SU-DHL-6 (cell line): ENCODE measurements around the gene C11orf58.

Experiments
- H2AFZ ChIP-seq: fragments of 200-600 bp; sonication (generic); 2 replicates; pipeline ENCODE4 v1.6.1; 2014; ENCODE audit warnings: low read depth, mild to moderate bottlenecking, moderate library complexity, mixed read lengths, antibody characterized with exemption, low read length; ENCODE audit not compliant: severe bottlenecking
- H3F3A ChIP-seq: fragments of 200-600 bp; shearing (Covaris generic); 2 replicates; pipeline ENCODE4 v1.6.0; 2016; ENCODE audit warnings: antibody characterized with exemption, mild to moderate bottlenecking; ENCODE audit not compliant: insufficient read depth
- H3K27ac ChIP-seq: fragments of 200-600 bp; sonication (generic); 2 replicates; pipeline ENCODE4 v1.5.1; 2016; ENCODE audit warnings: low read depth, mild to moderate bottlenecking, low read length, moderate library complexity, mixed read lengths
- H3K27me3 ChIP-seq: fragments of 200-600 bp; sonication (generic), shearing (Covaris generic); 2 replicates; pipeline ENCODE4 v1.6.0; 2014; ENCODE audit warnings: mild to moderate bottlenecking, low read length
- H3K36me3 ChIP-seq: fragments of 200-600 bp; sonication (generic); 2 replicates; pipeline ENCODE4 v1.6.1; 2014; ENCODE audit warnings: mild to moderate bottlenecking, low read length, mixed read lengths
- H3K4me2 ChIP-seq: fragments of 300-600, 200-600 bp; shearing (Covaris generic), sonication (generic); 2 replicates; pipeline ENCODE4 v1.6.0; 2014; ENCODE audit warnings: low read length, low read depth, mild to moderate bottlenecking; ENCODE audit not compliant: poor library complexity, severe bottlenecking
- H3K4me3 ChIP-seq: fragments of 200-600 bp; sonication (generic); 2 replicates; pipeline ENCODE4 v1.5.1; 2014; ENCODE audit warnings: antibody characterized with exemption, low read length, mild to moderate bottlenecking, mixed read lengths; ENCODE audit not compliant: insufficient read depth, poor library complexity, severe bottlenecking
- H3K79me2 ChIP-seq: fragments of 200-600 bp; sonication (generic); 2 replicates; pipeline ENCODE4 v1.6.1; 2014; ENCODE audit warnings: mild to moderate bottlenecking, low read length, moderate library complexity; ENCODE audit not compliant: insufficient read depth
- H3K9ac ChIP-seq: fragments of 200-600 bp; sonication (generic); 2 replicates; pipeline ENCODE4 v1.7.0; 2014; ENCODE audit warnings: mild to moderate bottlenecking, low read length
- H3K9me2 ChIP-seq: fragments of 200-600 bp; sonication (generic); replicated peaks from 2 replicates; pipeline ENCODE4 v1.6.1; 2014; ENCODE audit warnings: low read length; ENCODE audit not compliant: insufficient read depth
- H3K9me3 ChIP-seq: fragments of 200-600 bp; sonication (generic); 2 replicates; pipeline ENCODE4 v1.6.1; 2014; ENCODE audit warnings: low read length, mixed read lengths; ENCODE audit not compliant: insufficient read depth
- H4K20me1 ChIP-seq: fragments of 200-600 bp; sonication (generic); 2 replicates; pipeline ENCODE4 v1.6.1; 2014; ENCODE audit warnings: low read depth, mild to moderate bottlenecking, antibody characterized with exemption, low read length, moderate library complexity, mixed read lengths
- EZH2phosphoT487 ChIP-seq: fragments of 200-600 bp; sonication (generic), shearing (Covaris generic); conservative IDR thresholded peaks from 2 replicates; pipeline ENCODE4 v1.6.1; 2018; ENCODE audit warnings: mild to moderate bottlenecking, antibody characterized with exemption, low read length, moderate library complexity, mixed read lengths
- TF ChIP-seq, protein P1 (sequence below): fragments of 200-600 bp; sonication (generic); IDR thresholded peaks from one replicate; pipeline ENCODE4 v1.5.1; 2017; ENCODE audit warnings: antibody characterized with exemption, mild to moderate bottlenecking, low read length, moderate library complexity; ENCODE audit not compliant: insufficient read depth, poor library complexity, severe bottlenecking

The C11orf58 gene

DNA sequence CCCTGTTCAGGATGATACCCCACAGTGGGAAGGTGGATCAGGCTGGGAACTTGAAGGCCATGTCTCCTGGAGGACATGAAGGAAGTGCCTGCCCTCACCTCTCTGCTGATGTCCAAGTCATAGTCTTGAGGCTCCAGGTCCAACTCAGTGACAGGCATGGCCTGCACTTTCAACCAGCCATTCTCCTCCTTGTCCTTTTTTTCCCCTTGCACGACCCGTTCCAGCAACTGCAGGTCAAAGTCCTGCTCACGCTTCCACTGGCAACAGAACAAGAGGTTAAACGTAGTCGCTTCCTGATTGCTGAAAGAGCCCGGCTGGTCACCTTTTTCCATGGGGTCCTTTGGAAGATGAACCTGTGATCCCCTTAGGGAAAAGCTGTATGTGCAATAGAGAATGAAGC is 47.7 kb downstream of the C11orf58 start:
- H3K27me3 ChIP-seq, result no peaks in the 10 kb centered on the region
- no peak overlapping the region for H3K4me2 ChIP-seq
- no peak overlapping the region for H2AFZ ChIP-seq
- no peaks in the 10 kb centered on the region for H3F3A ChIP-seq
- H3K36me3 ChIP-seq, result no peaks in the 10 kb centered on the region
- H4K20me1 ChIP-seq, result no peaks in the 10 kb centered on the region
- no peaks in the 10 kb centered on the region for H3K79me2 ChIP-seq
- TF ChIP-seq EZH2phosphoT487, result no peak
- H3K9me3 ChIP-seq, result no peaks in the 10 kb centered on the region
- H3K9me2 ChIP-seq, result no peaks in the 10 kb centered on the region
- no peak overlapping the region for H3K27ac ChIP-seq
- H3K4me3 ChIP-seq, result no peak overlapping the region
- no peak overlapping the region for H3K9ac ChIP-seq

- TF ChIP-seq, protein P1, sequence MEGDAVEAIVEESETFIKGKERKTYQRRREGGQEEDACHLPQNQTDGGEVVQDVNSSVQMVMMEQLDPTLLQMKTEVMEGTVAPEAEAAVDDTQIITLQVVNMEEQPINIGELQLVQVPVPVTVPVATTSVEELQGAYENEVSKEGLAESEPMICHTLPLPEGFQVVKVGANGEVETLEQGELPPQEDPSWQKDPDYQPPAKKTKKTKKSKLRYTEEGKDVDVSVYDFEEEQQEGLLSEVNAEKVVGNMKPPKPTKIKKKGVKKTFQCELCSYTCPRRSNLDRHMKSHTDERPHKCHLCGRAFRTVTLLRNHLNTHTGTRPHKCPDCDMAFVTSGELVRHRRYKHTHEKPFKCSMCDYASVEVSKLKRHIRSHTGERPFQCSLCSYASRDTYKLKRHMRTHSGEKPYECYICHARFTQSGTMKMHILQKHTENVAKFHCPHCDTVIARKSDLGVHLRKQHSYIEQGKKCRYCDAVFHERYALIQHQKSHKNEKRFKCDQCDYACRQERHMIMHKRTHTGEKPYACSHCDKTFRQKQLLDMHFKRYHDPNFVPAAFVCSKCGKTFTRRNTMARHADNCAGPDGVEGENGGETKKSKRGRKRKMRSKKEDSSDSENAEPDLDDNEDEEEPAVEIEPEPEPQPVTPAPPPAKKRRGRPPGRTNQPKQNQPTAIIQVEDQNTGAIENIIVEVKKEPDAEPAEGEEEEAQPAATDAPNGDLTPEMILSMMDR, result no peak
- no peak for TF ChIP-seq EZH2phosphoT487
- H4K20me1 ChIP-seq, result no peaks in the 10 kb centered on the region
- no peaks in the 10 kb centered on the region for H3K9me3 ChIP-seq
- H3K79me2 ChIP-seq, result no peaks in the 10 kb centered on the region
- H3K4me3 ChIP-seq, result no peak overlapping the region
- no peak overlapping the region for H3K27ac ChIP-seq
- H3F3A ChIP-seq, result no peaks in the 10 kb centered on the region
- H3K36me3 ChIP-seq, result no peaks in the 10 kb centered on the region
- H2AFZ ChIP-seq, result no peak overlapping the region
- H3K4me2 ChIP-seq, result no peak overlapping the region
- H3K9me2 ChIP-seq, result no peaks in the 10 kb centered on the region
- no peaks in the 10 kb centered on the region for H3K27me3 ChIP-seq
- H3K9ac ChIP-seq, result no peak overlapping the region
Measured at GRCh38 chr11:16787035-16787742, 48.7 kb downstream of the C11orf58 start.

GRCh38 chr11:16788141-16789062 is 50.0 kb downstream of the C11orf58 start:
- Histone ChIP-seq H3K9ac (no peak overlapping the region), H3K4me3 (no peak overlapping the region), H2AFZ (no peak overlapping the region), H3F3A (no peaks in the 10 kb centered on the region), H3K9me3 (no peaks in the 10 kb centered on the region), H3K79me2 (no peaks in the 10 kb centered on the region), H3K27ac (no peak overlapping the region), H3K4me2 (no peak overlapping the region), H3K27me3 (no peaks in the 10 kb centered on the region), H4K20me1 (no peaks in the 10 kb centered on the region), H3K36me3 (no peaks in the 10 kb centered on the region), H3K9me2 (no peaks in the 10 kb centered on the region)
- no peak for TF ChIP-seq EZH2phosphoT487
- TF ChIP-seq, protein P1, result peak; percentile 95

- TF ChIP-seq, protein P1, result no peak
- no peak for TF ChIP-seq EZH2phosphoT487
- H3K36me3 ChIP-seq, result no peaks in the 10 kb centered on the region
- H3F3A ChIP-seq, result no peaks in the 10 kb centered on the region
- H2AFZ ChIP-seq, result no peak overlapping the region
- H3K4me2 ChIP-seq, result no peak overlapping the region
- H3K9me3 ChIP-seq, result no peaks in the 10 kb centered on the region
- no peak overlapping the region for H3K4me3 ChIP-seq
- H3K79me2 ChIP-seq, result no peaks in the 10 kb centered on the region
- no peaks in the 10 kb centered on the region for H3K27me3 ChIP-seq
- no peaks in the 10 kb centered on the region for H3K9me2 ChIP-seq
- H3K27ac ChIP-seq, result no peak overlapping the region
- H3K9ac ChIP-seq, result no peak overlapping the region
- H4K20me1 ChIP-seq, result no peaks in the 10 kb centered on the region
Measured at GRCh38 chr11:16789063-16789420, 50.6 kb downstream of the C11orf58 start.
